ENCODE results near the gene NPY5R.
A peak's percentile ranks its signal among the peaks of the same experiment; 100 is the strongest.

The NPY5R gene

DNA sequence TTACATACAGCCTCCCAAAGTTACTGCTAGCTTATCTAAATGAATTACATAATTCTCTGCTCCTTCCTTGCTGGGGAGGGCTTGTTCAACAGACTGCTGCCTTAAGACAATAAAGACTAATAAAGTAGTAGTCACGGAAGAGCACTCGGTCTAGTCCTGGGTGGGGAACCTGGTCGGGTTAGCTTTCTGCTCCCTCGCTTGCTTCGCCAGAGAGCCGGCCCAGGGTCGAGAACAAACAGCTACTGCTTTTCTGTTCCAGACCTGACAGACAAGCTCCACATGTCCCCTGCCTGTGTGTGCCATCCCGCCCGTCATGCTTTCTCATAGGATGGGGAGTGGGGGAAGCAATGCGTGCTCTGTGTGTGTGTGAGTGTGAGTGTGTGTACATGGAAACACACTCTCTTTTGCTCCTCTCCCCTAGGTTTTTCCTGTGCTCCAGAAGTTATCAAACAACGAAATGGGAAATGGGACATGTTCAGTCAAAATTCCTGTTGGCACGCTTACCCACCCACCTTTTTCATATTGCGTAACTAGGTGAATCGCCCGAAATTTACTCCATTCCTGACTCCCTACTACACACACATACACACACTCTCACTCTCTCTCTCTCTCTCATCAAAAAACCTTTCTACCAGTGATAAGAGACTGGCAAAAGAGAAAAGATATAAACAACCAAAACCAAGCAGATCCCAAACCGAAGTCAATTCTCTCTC lies 12.6 kb upstream of the NPY5R start:
- no peaks in the 10 kb centered on the region for H3K4me1 ChIP-seq (ENCODE audit: control insufficient read depth, low read length)
- H3K79me2 ChIP-seq (ENCODE audit: control insufficient read depth, low read length) = no peaks in the 10 kb centered on the region
- H3F3A ChIP-seq (ENCODE audit: control insufficient read depth, insufficient read depth) = no peaks in the 10 kb centered on the region
- H4K20me1 ChIP-seq (ENCODE audit: control insufficient read depth, insufficient read depth, low read depth, low read length) = no peaks in the 10 kb centered on the region
- H3K9me2 ChIP-seq (replicated peaks; ENCODE audit: control insufficient read depth, low read length) = no peaks in the 10 kb centered on the region
- no peak for TF ChIP-seq EZH2phosphoT487 (IDR thresholded peaks at IDR 0.05; ENCODE audit: borderline replicate concordance, low read length)
- TF ChIP-seq, protein P1, sequence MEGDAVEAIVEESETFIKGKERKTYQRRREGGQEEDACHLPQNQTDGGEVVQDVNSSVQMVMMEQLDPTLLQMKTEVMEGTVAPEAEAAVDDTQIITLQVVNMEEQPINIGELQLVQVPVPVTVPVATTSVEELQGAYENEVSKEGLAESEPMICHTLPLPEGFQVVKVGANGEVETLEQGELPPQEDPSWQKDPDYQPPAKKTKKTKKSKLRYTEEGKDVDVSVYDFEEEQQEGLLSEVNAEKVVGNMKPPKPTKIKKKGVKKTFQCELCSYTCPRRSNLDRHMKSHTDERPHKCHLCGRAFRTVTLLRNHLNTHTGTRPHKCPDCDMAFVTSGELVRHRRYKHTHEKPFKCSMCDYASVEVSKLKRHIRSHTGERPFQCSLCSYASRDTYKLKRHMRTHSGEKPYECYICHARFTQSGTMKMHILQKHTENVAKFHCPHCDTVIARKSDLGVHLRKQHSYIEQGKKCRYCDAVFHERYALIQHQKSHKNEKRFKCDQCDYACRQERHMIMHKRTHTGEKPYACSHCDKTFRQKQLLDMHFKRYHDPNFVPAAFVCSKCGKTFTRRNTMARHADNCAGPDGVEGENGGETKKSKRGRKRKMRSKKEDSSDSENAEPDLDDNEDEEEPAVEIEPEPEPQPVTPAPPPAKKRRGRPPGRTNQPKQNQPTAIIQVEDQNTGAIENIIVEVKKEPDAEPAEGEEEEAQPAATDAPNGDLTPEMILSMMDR (IDR thresholded peaks at IDR 0.05; ENCODE audit: low read depth, low read length, poor library complexity, severe bottlenecking) = no peak
- no peak overlapping the region for H3K4me2 ChIP-seq (ENCODE audit: low read length)
- H3K36me3 ChIP-seq (ENCODE audit: control insufficient read depth, low read length) = no peaks in the 10 kb centered on the region
- H3K27ac ChIP-seq (ENCODE audit: low read depth, low read length) = no peak overlapping the region
- no peaks in the 10 kb centered on the region for H3K9me3 ChIP-seq (ENCODE audit: control insufficient read depth, insufficient read depth, low read length)
- no peaks in the 10 kb centered on the region for H3K27me3 ChIP-seq (ENCODE audit: control insufficient read depth, low read length)
- H3K4me3 ChIP-seq (ENCODE audit: low read length) = no peak overlapping the region

GRCh38 chr4:163331629-163332376 lies 11.9 kb upstream of the NPY5R start:
- Histone ChIP-seq H4K20me1 (ENCODE audit: control insufficient read depth, insufficient read depth, low read depth, low read length) (no peaks in the 10 kb centered on the region), H3K27me3 (ENCODE audit: control insufficient read depth, low read length) (no peaks in the 10 kb centered on the region), H3K9me2 (replicated peaks; ENCODE audit: control insufficient read depth, low read length) (no peaks in the 10 kb centered on the region), H3K27ac (ENCODE audit: low read depth, low read length) (no peak overlapping the region), H3K79me2 (ENCODE audit: control insufficient read depth, low read length) (no peaks in the 10 kb centered on the region), H3K36me3 (ENCODE audit: control insufficient read depth, low read length) (no peaks in the 10 kb centered on the region), H3K4me2 (ENCODE audit: low read length) (no peak overlapping the region), H3F3A (ENCODE audit: control insufficient read depth, insufficient read depth) (no peaks in the 10 kb centered on the region), H3K4me3 (ENCODE audit: low read length) (no peak overlapping the region), H3K9me3 (ENCODE audit: control insufficient read depth, insufficient read depth, low read length) (no peaks in the 10 kb centered on the region), H3K4me1 (ENCODE audit: control insufficient read depth, low read length) (no peaks in the 10 kb centered on the region)
- TF ChIP-seq, protein P1 (IDR thresholded peaks at IDR 0.05; ENCODE audit: low read depth, low read length, poor library complexity, severe bottlenecking) = no peak
- no peak for TF ChIP-seq EZH2phosphoT487 (IDR thresholded peaks at IDR 0.05; ENCODE audit: borderline replicate concordance, low read length)

DNA sequence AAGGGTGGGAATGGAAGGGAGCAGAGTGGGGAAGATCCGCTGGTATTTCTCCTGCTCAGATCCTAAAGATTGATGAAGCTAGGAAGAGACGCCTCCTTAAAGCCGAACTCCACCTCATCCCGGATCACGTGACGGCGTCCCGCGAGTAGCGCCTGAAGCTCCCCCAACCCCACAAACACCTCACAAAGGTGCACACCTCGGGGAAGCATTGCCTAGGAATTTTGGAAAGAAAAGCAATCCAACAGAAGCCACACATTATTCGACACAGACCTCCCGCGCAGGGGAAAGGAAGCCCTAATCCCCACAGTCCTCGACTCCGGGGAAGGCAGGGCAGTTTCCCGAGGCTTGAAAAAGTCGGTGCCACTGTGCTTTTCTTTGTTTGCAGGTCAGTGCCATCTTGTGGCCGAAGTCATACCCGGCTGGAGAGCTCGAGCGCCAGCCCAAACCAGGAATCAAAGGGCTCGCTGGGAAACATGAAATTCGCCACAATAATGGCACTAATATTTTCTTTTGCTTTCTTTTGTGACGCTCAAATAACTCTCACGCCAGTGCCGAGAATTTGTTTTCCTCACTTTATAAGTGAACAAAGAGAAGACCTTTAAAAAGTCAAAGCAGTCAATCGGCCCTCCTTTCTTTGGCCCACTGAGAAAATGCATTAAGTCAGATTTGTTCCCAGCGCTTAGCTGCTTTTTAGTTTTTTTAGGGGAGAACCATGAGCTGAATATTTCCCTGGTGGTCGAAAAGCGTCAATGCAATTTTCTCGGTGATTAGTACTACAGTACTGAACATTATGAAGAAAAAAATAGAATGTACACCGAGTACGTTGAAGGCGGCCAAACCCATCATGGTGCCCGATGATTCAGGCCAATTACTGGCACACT lies 10.9 kb upstream of the NPY5R start, which contains the start of gene NPY1R:
Gene NPY1R, minus strand, starts transcription at position 71 of the 881 bp plus-strand sequence. CDS start 6,042 bp downstream, outside the sequence.
- no peaks in the 10 kb centered on the region for H3K9me3 ChIP-seq (ENCODE audit: control insufficient read depth, insufficient read depth, low read length)
- H3K36me3 ChIP-seq (ENCODE audit: control insufficient read depth, low read length) = no peaks in the 10 kb centered on the region
- H3K27ac ChIP-seq (ENCODE audit: low read depth, low read length) = no peak within 1 kb of the TSS
- no peaks in the 10 kb centered on the region for H3K4me1 ChIP-seq (ENCODE audit: control insufficient read depth, low read length)
- H3K4me3 ChIP-seq (ENCODE audit: low read length) = no peak within 1 kb of the TSS
- no peak within 1 kb of the TSS for H3K4me2 ChIP-seq (ENCODE audit: low read length)
- H3K79me2 ChIP-seq (ENCODE audit: control insufficient read depth, low read length) = no peaks in the 10 kb centered on the region
- TF ChIP-seq, protein P1 (IDR thresholded peaks at IDR 0.05; ENCODE audit: low read depth, low read length, poor library complexity, severe bottlenecking) = peak; percentile 40
- no peak for TF ChIP-seq EZH2phosphoT487 (IDR thresholded peaks at IDR 0.05; ENCODE audit: borderline replicate concordance, low read length)
- H3K27me3 ChIP-seq (ENCODE audit: control insufficient read depth, low read length) = no peaks in the 10 kb centered on the region
- H3F3A ChIP-seq (ENCODE audit: control insufficient read depth, insufficient read depth) = no peaks in the 10 kb centered on the region
- no peaks in the 10 kb centered on the region for H4K20me1 ChIP-seq (ENCODE audit: control insufficient read depth, insufficient read depth, low read depth, low read length)
- no peaks in the 10 kb centered on the region for H3K9me2 ChIP-seq (replicated peaks; ENCODE audit: control insufficient read depth, low read length)
